CD4-positive, alpha-beta T cell treated with Interleukin-10 for 1 hour (primary cell): ENCODE results near the gene HHEX.
"Not testable (repeated sequence)": the region's sequence is repeated elsewhere in the genome, so short reads cannot be mapped to it uniquely, and the experiment has no call there.

ENCODE experiments used
- DNase-seq: peaks from one replicate; pipeline ENCODE4 v3.0.0-alpha.2; 2020

The HHEX gene

GRCh38 chr10:92740762-92741161 lies 51.0 kb downstream of the HHEX start:
- DNase-seq, result no peak

DNA sequence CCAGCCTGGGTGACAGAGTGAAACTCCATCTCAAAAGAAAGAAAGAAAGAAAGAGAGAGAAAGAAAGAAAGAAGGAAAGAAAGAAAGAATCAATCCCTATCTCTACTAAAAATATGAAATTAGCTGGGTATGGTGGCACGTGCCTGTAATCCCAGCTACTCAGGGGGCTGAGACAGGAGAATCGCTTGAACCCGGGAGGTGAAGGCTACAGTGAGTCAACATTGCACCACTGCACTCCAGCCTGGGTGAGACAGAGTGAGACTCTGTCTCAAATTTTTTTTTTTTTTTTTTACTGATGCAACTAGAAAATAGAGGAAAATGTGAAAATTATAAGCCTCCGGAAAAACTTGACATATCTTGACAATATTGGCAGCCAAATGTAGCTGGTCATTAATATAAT lies 52.0 kb downstream of the HHEX start:
- DNase-seq, result not testable (repeated sequence)

GRCh38 chr10:92742331-92743228 lies 52.8 kb downstream of the HHEX start:
- no peak for DNase-seq
